Caco-2 (cell line): ENCODE measurements around the gene PIGO. TPM values are rescaled to one million over a fixed set of nuclear protein-coding genes. Genes with fewer than 3 reads are reported as not detected.

Experiments used
- BruUV-seq: library from RNA; stranded (reverse); fragments of 400-500 nt; replicated peaks from 2 replicates; lab custom pipeline; 2021; lab: Mats Ljungman, UMichigan
- CTCF ChIA-PET: fragments of 300-600 bp; sonication (Branson Sonifier 250); formaldehyde crosslinking; loops from one replicate; lab custom pipeline; 2022; ENCODE audit warnings: antibody characterized with exemption; lab: Charles Lee
- POLR2A ChIA-PET: fragments of 300-600 bp; sonication (Branson Sonifier 250); formaldehyde crosslinking; loops from one replicate; lab custom pipeline; 2022; ENCODE audit warnings: antibody characterized with exemption; lab: Charles Lee
- DNase-seq, 2 experiments: peaks; one replicate each; pipeline versions ENCODE4 v3.0.0 to v3.0.0-alpha.2; 2020 to 2022
- H3K27me3 ChIP-seq: replicated peaks from 2 replicates; pipeline ENCODE4 v1.6.0; 2011; ENCODE audit warnings: low read length; ENCODE audit not compliant: control insufficient read depth, insufficient read depth
- H3K36me3 ChIP-seq: 2 replicates; pipeline ENCODE4 v1.5.1; 2011; ENCODE audit warnings: low read length; ENCODE audit not compliant: control insufficient read depth, insufficient read depth
- H3K4me1 ChIP-seq: fragments of 250-450 bp; sonication (Bioruptor Pico); 2 replicates; pipeline ENCODE4 v1.5.1; 2020; ENCODE audit warnings: mild to moderate bottlenecking
- H3K4me3 ChIP-seq: 2 replicates; pipeline ENCODE4 v1.5.1; 2011; ENCODE audit warnings: low read depth, mild to moderate bottlenecking, control low read depth, low read length
- H3K9me3 ChIP-seq: fragments of 250-450 bp; sonication (Bioruptor Pico); 2 replicates; pipeline ENCODE4 v1.5.1; 2020; ENCODE audit warnings: mild to moderate bottlenecking, moderate library complexity
- H3K27ac Mint-ChIP-seq: one replicate; pipeline ENCODE4 v1.8.0; 2022; ENCODE audit warnings: mixed read lengths; ENCODE audit not compliant: unreplicated experiment
- H3K27me3 Mint-ChIP-seq: one replicate; pipeline ENCODE4 v1.8.0; 2022; ENCODE audit warnings: mixed read lengths; ENCODE audit not compliant: insufficient read depth, unreplicated experiment
- H3K36me3 Mint-ChIP-seq: one replicate; pipeline ENCODE4 v1.8.0; 2022; ENCODE audit warnings: mild to moderate bottlenecking, mixed read lengths; ENCODE audit not compliant: insufficient read depth, unreplicated experiment
- H3K4me1 Mint-ChIP-seq: one replicate; pipeline ENCODE4 v1.8.0; 2022; ENCODE audit warnings: low read depth, mixed read lengths; ENCODE audit not compliant: unreplicated experiment
- H3K4me3 Mint-ChIP-seq: one replicate; pipeline ENCODE4 v1.8.0; 2022; ENCODE audit warnings: mild to moderate bottlenecking, moderate library complexity, mixed read lengths; ENCODE audit not compliant: unreplicated experiment
- H3K9me3 Mint-ChIP-seq: one replicate; pipeline ENCODE4 v1.8.0; 2022; ENCODE audit warnings: mixed read lengths; ENCODE audit not compliant: unreplicated experiment
- intact Hi-C: fragments of 100-400 bp; cut with micrococcal nuclease; formaldehyde crosslinking; loops from one replicate; pipeline ENCODE4 v1.10.0; 2022; ENCODE audit not compliant: unreplicated experiment
- total RNA-seq: library from RNA; stranded (reverse); gene quantifications from 2 replicates; pipeline ENCODE4 v1.2.3, GENCODE V29; 2022
- TF ChIP-seq, protein P1 (sequence below), 2 experiments: fragments of 200-600 bp in 1 of 2; IDR thresholded peaks; 1 replicate in 1 of 2; 2 replicates in 1 of 2; pipeline versions ENCODE4 v1.5.1 to v1.8.0; 2011 to 2022; ENCODE audit warnings: antibody characterized with exemption in 1 of 2, control low read depth in 1 of 2, inconsistent platforms in 1 of 2, low read depth in 1 of 2, low read length in 1 of 2, mild to moderate bottlenecking in 1 of 2, moderate library complexity in 1 of 2; ENCODE audit not compliant: insufficient read depth in 1 of 2, severe bottlenecking in 1 of 2, unreplicated experiment in 1 of 2

PIGO gene
- total RNA-seq, 1 experiment from 2014 or later: 38.7 TPM

DNA sequence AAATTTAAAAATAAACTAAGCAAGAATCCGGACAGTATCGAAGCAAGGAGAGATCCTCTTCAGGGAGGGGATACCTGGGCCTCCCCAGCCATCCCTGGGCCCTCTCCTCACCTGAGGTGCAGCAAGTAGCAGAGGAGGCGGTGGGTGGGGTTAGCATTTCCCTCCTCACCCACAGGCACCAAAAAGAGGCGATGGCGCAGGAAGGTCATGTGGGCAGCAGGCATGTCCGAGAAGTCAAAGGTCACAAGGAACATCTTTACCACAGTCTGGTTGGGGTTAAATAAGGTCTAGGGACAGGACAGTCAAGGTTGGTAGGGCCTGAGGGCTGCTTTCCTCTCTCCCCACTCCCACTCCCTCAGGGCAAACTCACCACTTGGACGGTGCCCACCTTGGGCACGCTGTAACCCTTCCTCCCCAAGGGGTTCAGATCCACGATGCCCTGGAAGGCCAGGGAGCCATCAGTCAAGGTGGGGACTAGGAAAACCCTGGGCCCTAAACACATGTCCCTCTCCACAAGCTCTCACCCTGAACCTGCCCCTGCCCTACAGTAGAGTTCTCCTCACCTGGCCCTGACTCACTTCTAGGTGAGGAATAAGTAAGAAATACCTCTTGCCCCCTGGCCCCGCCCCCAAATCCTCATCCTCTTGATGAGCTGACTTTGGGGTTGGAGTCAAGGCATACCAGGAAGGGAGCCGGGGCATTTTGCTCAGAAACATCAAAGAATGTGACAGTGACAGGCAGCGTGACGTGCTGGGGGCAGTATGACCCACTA, 9.4 kb upstream of the PIGO start:
- Mint-ChIP-seq H3K27ac (no peak overlapping the region), H3K27me3 (no peaks in the 10 kb centered on the region), H3K36me3 (peaks cover 19% of the 10 kb centered on the region), H3K4me1 (peaks cover 3% of the 10 kb centered on the region), H3K9me3 (no peaks in the 10 kb centered on the region), H3K4me3 (no peak overlapping the region)
- no peaks in the 10 kb centered on the region for H3K27me3 ChIP-seq
- peaks cover 2% of the 10 kb centered on the region for H3K36me3 ChIP-seq
- no peak overlapping the region for H3K4me3 ChIP-seq
- intact Hi-C loops: no loop called here
- DNase-seq: peak in 1 of 2 experiments; percentile 27
- ChIA-PET POLR2A (no interaction called here), CTCF (interaction anchor here (1.3 kb wide), 1 partner anchor 10 kb away, joined by 3 read pairs; the partner anchor contains the start of gene ATOSB)
- peaks cover 6% of the 10 kb centered on the region for H3K4me1 ChIP-seq
- H3K9me3 ChIP-seq: no peaks in the 10 kb centered on the region
- no TSS peak for BruUV-seq
- TF ChIP-seq, protein P1, sequence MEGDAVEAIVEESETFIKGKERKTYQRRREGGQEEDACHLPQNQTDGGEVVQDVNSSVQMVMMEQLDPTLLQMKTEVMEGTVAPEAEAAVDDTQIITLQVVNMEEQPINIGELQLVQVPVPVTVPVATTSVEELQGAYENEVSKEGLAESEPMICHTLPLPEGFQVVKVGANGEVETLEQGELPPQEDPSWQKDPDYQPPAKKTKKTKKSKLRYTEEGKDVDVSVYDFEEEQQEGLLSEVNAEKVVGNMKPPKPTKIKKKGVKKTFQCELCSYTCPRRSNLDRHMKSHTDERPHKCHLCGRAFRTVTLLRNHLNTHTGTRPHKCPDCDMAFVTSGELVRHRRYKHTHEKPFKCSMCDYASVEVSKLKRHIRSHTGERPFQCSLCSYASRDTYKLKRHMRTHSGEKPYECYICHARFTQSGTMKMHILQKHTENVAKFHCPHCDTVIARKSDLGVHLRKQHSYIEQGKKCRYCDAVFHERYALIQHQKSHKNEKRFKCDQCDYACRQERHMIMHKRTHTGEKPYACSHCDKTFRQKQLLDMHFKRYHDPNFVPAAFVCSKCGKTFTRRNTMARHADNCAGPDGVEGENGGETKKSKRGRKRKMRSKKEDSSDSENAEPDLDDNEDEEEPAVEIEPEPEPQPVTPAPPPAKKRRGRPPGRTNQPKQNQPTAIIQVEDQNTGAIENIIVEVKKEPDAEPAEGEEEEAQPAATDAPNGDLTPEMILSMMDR (IDR thresholded peaks at IDR 0.05; ENCODE audit: insufficient read depth in 1 of 2, low read depth in 1 of 2, low read length in 1 of 2, severe bottlenecking in 1 of 2, unreplicated experiment in 1 of 2): no peak

DNA sequence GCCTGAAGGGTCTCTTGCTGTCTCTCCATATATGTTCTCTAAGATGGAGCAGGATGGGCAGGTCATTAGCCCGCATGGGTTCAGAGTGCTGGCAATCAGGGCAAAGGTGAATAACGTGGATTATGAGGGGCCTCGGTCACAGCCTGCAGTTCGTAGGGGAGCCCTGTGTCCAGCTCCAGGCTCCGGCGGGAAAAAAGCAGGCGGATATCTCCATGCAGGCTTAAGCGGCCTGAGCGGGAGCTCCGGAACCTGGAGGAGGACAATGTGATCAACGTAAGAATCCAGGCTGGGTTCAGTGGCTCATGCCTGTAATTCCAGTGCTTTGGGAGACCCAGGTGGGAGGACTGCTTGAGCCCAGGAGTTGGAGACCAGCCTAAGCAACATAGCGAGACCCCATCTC, 8.7 kb upstream of the PIGO start:
- H3K27me3 ChIP-seq: no peaks in the 10 kb centered on the region
- POLR2A ChIA-PET: no interaction called here
- TF ChIP-seq, protein P1 (IDR thresholded peaks at IDR 0.05; ENCODE audit: insufficient read depth in 1 of 2, low read depth in 1 of 2, low read length in 1 of 2, severe bottlenecking in 1 of 2, unreplicated experiment in 1 of 2): no peak
- intact Hi-C loops: no loop called here
- H3K9me3 ChIP-seq: no peaks in the 10 kb centered on the region
- no peak overlapping the region for H3K4me3 ChIP-seq
- no peak for DNase-seq
- peaks cover 2% of the 10 kb centered on the region for H3K36me3 ChIP-seq
- H3K27ac Mint-ChIP-seq: peak overlapping the region; percentile 64
- no TSS peak for BruUV-seq
- no peak overlapping the region for H3K4me3 Mint-ChIP-seq
- H3K27me3 Mint-ChIP-seq: no peaks in the 10 kb centered on the region
- CTCF ChIA-PET: no interaction called here
- H3K9me3 Mint-ChIP-seq: no peaks in the 10 kb centered on the region
- peaks cover under 1% of the 10 kb centered on the region for H3K4me1 ChIP-seq
- H3K4me1 Mint-ChIP-seq: no peaks in the 10 kb centered on the region
- H3K36me3 Mint-ChIP-seq: peaks cover 26% of the 10 kb centered on the region

DNA sequence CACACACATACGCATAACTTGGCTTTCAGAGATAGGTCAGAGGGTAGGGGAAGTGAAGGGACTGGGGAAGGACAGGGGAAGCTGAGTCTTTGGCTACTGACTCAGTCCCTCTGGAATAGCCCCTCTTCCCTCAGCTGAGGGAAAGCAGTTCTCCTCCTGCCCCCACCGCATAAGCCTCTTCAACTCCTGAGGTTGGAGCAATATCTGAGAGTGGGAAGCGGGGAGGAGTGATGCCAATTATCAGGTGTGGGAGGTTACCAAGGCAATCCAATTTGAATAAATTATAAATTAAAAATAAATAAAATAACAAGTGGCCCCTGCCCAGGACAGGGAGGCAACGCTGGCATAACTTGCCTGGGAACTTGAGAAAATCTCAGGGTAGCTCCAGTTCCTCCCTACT, 8.2 kb upstream of the PIGO start:
- no peaks in the 10 kb centered on the region for H3K9me3 Mint-ChIP-seq
- H3K4me1 Mint-ChIP-seq: no peaks in the 10 kb centered on the region
- TF ChIP-seq, protein P1 (IDR thresholded peaks at IDR 0.05; ENCODE audit: insufficient read depth in 1 of 2, low read depth in 1 of 2, low read length in 1 of 2, severe bottlenecking in 1 of 2, unreplicated experiment in 1 of 2): no peak
- no peak for DNase-seq
- no peaks in the 10 kb centered on the region for H3K27me3 Mint-ChIP-seq
- Histone ChIP-seq H3K9me3 (no peaks in the 10 kb centered on the region), H3K4me3 (no peak overlapping the region), H3K27me3 (no peaks in the 10 kb centered on the region), H3K4me1 (no peaks in the 10 kb centered on the region; the same call in 1 of the 2 replicates), H3K36me3 (peaks cover 2% of the 10 kb centered on the region)
- peaks cover 30% of the 10 kb centered on the region for H3K36me3 Mint-ChIP-seq
- intact Hi-C loops: no loop called here
- POLR2A ChIA-PET: no interaction called here
- BruUV-seq: no TSS peak
- peak overlapping the region; percentile 99 for H3K27ac Mint-ChIP-seq
- no peak overlapping the region for H3K4me3 Mint-ChIP-seq
- CTCF ChIA-PET: no interaction called here
